SK-N-SH treated with all-trans-retinoic acid at 6 μM for 48 hours (cell line): ENCODE measurements around the gene ZNF547.

Experiments
- ATAC-seq: fragments of 200-7000 bp; cut with Tn5 transposase; 3 replicates; pipeline ENCODE4 v1.9.1; 2020; ENCODE audit warnings: mild to moderate bottlenecking, moderate library complexity
- ARNTL ChIP-seq: fragments of 450-650 bp; formaldehyde crosslinking; IDR thresholded peaks from 2 replicates; pipeline ENCODE4 v1.5.0; 2020; ENCODE audit warnings: low read depth, mild to moderate bottlenecking, moderate library complexity, borderline replicate concordance
- BACH2 ChIP-seq: fragments of 250-450 bp; sonication (Bioruptor Pico); IDR thresholded peaks from 2 replicates; pipeline ENCODE4 v1.9.0; 2021; ENCODE audit warnings: mild to moderate bottlenecking, borderline replicate concordance
- CSDC2 ChIP-seq: fragments of 250-450 bp; sonication (Bioruptor Pico); IDR thresholded peaks from 2 replicates; pipeline ENCODE4 v1.5.0; 2020; ENCODE audit warnings: mild to moderate bottlenecking, moderate library complexity
- ESRRG ChIP-seq: fragments of 250-450 bp; sonication (Bioruptor Pico); IDR thresholded peaks from 2 replicates; pipeline ENCODE4 v1.6.1; 2021; ENCODE audit warnings: mild to moderate bottlenecking
- GLIS3 ChIP-seq: fragments of 250-450 bp; sonication (Bioruptor Pico); IDR thresholded peaks from 2 replicates; pipeline ENCODE4 v1.5.0; 2020; ENCODE audit warnings: mild to moderate bottlenecking, moderate library complexity
- ISL1 ChIP-seq: fragments of 250-450 bp; sonication (Bioruptor Pico); IDR thresholded peaks from 2 replicates; pipeline ENCODE4 v2.1.2; 2022; ENCODE audit warnings: mild to moderate bottlenecking, moderate library complexity
- OSR1 ChIP-seq: fragments of 250-450 bp; sonication (Bioruptor Pico); IDR thresholded peaks from 2 replicates; pipeline ENCODE4 v1.8.0; 2022; ENCODE audit warnings: moderate library complexity, mild to moderate bottlenecking, inconsistent platforms
- POU6F1 ChIP-seq: fragments of 250-450 bp; sonication (Bioruptor Pico); IDR thresholded peaks from 2 replicates; pipeline ENCODE4 v1.8.0; 2021; ENCODE audit warnings: low read depth, mild to moderate bottlenecking, moderate library complexity, borderline replicate concordance
- PPARA ChIP-seq: fragments of 250-450 bp; sonication (Bioruptor Pico); IDR thresholded peaks from 2 replicates; pipeline ENCODE4 v1.5.0; 2020; ENCODE audit warnings: mild to moderate bottlenecking, borderline replicate concordance
- RARB ChIP-seq: fragments of 250-450 bp; sonication (Bioruptor Pico); IDR thresholded peaks from 2 replicates; pipeline ENCODE4 v1.8.0; 2021; ENCODE audit warnings: mild to moderate bottlenecking, moderate library complexity
- SNAI2 ChIP-seq: fragments of 250-450 bp; sonication (Bioruptor Pico); IDR thresholded peaks from 2 replicates; pipeline ENCODE4 v1.5.0; 2020; ENCODE audit warnings: mild to moderate bottlenecking, moderate library complexity
- TCF4 ChIP-seq: fragments of 250-450 bp; sonication (Bioruptor Pico); IDR thresholded peaks from 2 replicates; pipeline ENCODE4 v1.8.0; 2021; ENCODE audit warnings: mild to moderate bottlenecking, moderate library complexity, borderline replicate concordance
- TOX ChIP-seq: fragments of 250-450 bp; sonication (Bioruptor Pico); IDR thresholded peaks from 2 replicates; pipeline ENCODE4 v1.8.0; 2021; ENCODE audit warnings: mild to moderate bottlenecking, moderate library complexity, borderline replicate concordance
- TSHZ2 ChIP-seq: fragments of 250-450 bp; sonication (Bioruptor Pico); IDR thresholded peaks from 2 replicates; pipeline ENCODE4 v1.5.0; 2020; ENCODE audit warnings: mild to moderate bottlenecking, moderate library complexity
- ZC3H10 ChIP-seq: fragments of 250-450 bp; sonication (Bioruptor Pico); IDR thresholded peaks from 2 replicates; pipeline ENCODE4 v1.5.1; 2021; ENCODE audit warnings: mild to moderate bottlenecking, moderate library complexity
- ZFP3 ChIP-seq: fragments of 250-450 bp; sonication (Bioruptor Pico); IDR thresholded peaks from 2 replicates; pipeline ENCODE4 v1.5.0; 2020; ENCODE audit warnings: mild to moderate bottlenecking, moderate library complexity
- ZFP30 ChIP-seq: fragments of 450-650 bp; formaldehyde crosslinking; IDR thresholded peaks from 2 replicates; pipeline ENCODE4 v1.5.0; 2022; ENCODE audit warnings: mild to moderate bottlenecking, moderate library complexity
- ZNF565 ChIP-seq: fragments of 450-650 bp; formaldehyde crosslinking; conservative IDR thresholded peaks from 2 replicates; pipeline ENCODE4 v1.5.0; 2020; ENCODE audit warnings: low read depth, mild to moderate bottlenecking, moderate library complexity
- ZNF70 ChIP-seq: fragments of 450-650 bp; formaldehyde crosslinking; IDR thresholded peaks from 2 replicates; pipeline ENCODE4 v1.5.0; 2020; ENCODE audit warnings: mild to moderate bottlenecking, moderate library complexity
- ZNF8 ChIP-seq: fragments of 450-650 bp; formaldehyde crosslinking; IDR thresholded peaks from 2 replicates; pipeline ENCODE4 v1.5.0; 2020; ENCODE audit warnings: mild to moderate bottlenecking, moderate library complexity
- TF ChIP-seq, protein P1 (sequence below): fragments of 250-450 bp; sonication (Bioruptor Pico); IDR thresholded peaks from 2 replicates; pipeline ENCODE4 v1.5.1; 2020; ENCODE audit warnings: low read depth, mild to moderate bottlenecking, moderate library complexity
- TF ChIP-seq, protein P2 (sequence below): fragments of 250-450 bp; sonication (Bioruptor Pico); IDR thresholded peaks from 2 replicates; pipeline ENCODE4 v1.5.1; 2021; ENCODE audit warnings: mild to moderate bottlenecking, moderate library complexity

ZNF547 gene

GRCh38 chr19:57324992-57325391 lies 38.4 kb upstream of the ZNF547 start:
- ATAC-seq, result no peak
- TF ChIP-seq RARB (CRISPR knock-in tag), result no peak
- TF ChIP-seq ZNF565 (CRISPR knock-in tag), result no peak
- TF ChIP-seq ARNTL (CRISPR knock-in tag), result no peak
- TF ChIP-seq POU6F1 (CRISPR knock-in tag), result no peak
- no peak for TF ChIP-seq CSDC2
- no peak for TF ChIP-seq TSHZ2 (CRISPR knock-in tag)
- no peak for TF ChIP-seq SNAI2
- TF ChIP-seq GLIS3, result no peak
- TF ChIP-seq ZC3H10 (CRISPR knock-in tag), result no peak
- TF ChIP-seq, protein P1, sequence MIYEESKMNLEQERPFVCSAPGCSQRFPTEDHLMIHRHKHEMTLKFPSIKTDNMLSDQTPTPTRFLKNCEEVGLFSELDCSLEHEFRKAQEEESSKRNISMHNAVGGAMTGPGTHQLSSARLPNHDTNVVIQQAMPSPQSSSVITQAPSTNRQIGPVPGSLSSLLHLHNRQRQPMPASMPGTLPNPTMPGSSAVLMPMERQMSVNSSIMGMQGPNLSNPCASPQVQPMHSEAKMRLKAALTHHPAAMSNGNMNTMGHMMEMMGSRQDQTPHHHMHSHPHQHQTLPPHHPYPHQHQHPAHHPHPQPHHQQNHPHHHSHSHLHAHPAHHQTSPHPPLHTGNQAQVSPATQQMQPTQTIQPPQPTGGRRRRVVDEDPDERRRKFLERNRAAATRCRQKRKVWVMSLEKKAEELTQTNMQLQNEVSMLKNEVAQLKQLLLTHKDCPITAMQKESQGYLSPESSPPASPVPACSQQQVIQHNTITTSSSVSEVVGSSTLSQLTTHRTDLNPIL (CRISPR knock-in tag), result no peak
- TF ChIP-seq TCF4 (CRISPR knock-in tag), result no peak
- TF ChIP-seq ZNF70, result no peak
- no peak for TF ChIP-seq PPARA
- TF ChIP-seq BACH2 (CRISPR knock-in tag), result no peak
- TF ChIP-seq, protein P2, sequence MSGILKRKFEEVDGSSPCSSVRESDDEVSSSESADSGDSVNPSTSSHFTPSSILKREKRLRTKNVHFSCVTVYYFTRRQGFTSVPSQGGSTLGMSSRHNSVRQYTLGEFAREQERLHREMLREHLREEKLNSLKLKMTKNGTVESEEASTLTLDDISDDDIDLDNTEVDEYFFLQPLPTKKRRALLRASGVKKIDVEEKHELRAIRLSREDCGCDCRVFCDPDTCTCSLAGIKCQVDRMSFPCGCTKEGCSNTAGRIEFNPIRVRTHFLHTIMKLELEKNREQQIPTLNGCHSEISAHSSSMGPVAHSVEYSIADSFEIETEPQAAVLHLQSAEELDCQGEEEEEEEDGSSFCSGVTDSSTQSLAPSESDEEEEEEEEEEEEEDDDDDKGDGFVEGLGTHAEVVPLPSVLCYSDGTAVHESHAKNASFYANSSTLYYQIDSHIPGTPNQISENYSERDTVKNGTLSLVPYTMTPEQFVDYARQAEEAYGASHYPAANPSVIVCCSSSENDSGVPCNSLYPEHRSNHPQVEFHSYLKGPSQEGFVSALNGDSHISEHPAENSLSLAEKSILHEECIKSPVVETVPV, result no peak
- TF ChIP-seq ISL1 (CRISPR knock-in tag), result no peak
- no peak for TF ChIP-seq TOX (CRISPR knock-in tag)
- TF ChIP-seq ZNF8, result no peak

DNA sequence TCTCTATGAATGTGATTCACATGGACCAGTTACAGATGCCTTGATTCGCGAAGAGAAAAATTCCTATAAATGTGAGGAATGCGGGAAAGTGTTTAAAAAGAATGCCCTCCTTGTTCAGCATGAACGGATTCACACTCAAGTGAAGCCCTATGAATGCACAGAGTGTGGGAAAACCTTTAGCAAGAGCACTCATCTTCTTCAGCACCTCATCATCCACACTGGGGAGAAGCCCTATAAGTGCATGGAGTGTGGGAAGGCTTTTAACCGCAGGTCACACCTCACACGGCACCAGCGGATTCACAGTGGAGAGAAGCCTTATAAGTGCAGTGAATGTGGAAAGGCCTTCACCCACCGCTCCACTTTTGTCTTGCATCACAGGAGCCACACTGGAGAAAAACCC lies 35.4 kb upstream of the ZNF547 start:
- TF ChIP-seq ISL1 (CRISPR knock-in tag) (no peak), TCF4 (CRISPR knock-in tag) (no peak), ZNF565 (CRISPR knock-in tag) (no peak)
- TF ChIP-seq, protein P1 (CRISPR knock-in tag), result no peak
- no peak for ATAC-seq

DNA sequence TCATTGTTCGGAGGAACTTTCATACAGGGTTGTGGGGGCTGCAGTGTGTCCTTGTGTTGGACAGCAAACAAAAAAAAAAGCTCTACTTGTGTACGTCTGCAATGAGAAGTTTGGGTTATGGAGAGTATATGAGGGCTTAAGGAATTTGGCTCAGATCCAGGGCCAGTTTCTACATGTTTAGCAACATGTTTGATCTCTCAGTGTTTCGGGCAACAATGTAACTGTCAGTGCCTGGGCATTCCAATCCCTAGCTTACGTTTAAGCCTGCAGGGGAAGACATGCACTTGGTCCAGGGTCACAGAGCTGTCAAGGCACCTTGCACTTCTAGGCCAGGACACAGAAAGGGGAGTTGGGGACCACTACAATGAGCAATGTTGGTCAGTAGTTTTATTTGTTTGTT lies 29.2 kb upstream of the ZNF547 start:
- no peak for ATAC-seq
- TF ChIP-seq ZNF8 (no peak), ZFP30 (CRISPR knock-in tag) (no peak), ZFP3 (no peak), ISL1 (CRISPR knock-in tag) (no peak), ESRRG (CRISPR knock-in tag) (no peak), ZNF70 (no peak), OSR1 (CRISPR knock-in tag) (no peak), ZC3H10 (CRISPR knock-in tag) (no peak), TSHZ2 (CRISPR knock-in tag) (no peak), BACH2 (CRISPR knock-in tag) (no peak), POU6F1 (CRISPR knock-in tag) (no peak), PPARA (no peak), SNAI2 (no peak), CSDC2 (no peak), GLIS3 (no peak)
- TF ChIP-seq, protein P1 (CRISPR knock-in tag), result no peak
